Measurements from ENCODE around the gene ARV1. TPM values are rescaled to one million over a fixed set of nuclear protein-coding genes. Genes with fewer than 3 reads are reported as not detected.
A peak's percentile ranks its signal among the peaks of the same experiment; 100 is the strongest.

The ARV1 gene
- total RNA-seq, result 10.2 to 11.0 TPM (median 10.6 TPM) in 3 replicates

- DNase-seq (ENCODE audit: low spot score in 2 of 2, unreplicated experiment in 2 of 2), result peak; percentile 93 to 95
- Mint-ChIP-seq H3K36me3 (no peaks in the 10 kb centered on the region), H3K27ac (peak within 1 kb of the TSS; percentile 96), H3K9me3 (no peaks in the 10 kb centered on the region), H3K4me1 (peaks cover 28% of the 10 kb centered on the region), H3K4me3 (peak within 1 kb of the TSS; percentile 99), H3K27me3 (ENCODE audit: low read depth) (no peaks in the 10 kb centered on the region)
- no peak for TF ChIP-seq CTCF (IDR thresholded peaks at IDR 0.05; ENCODE audit: unreplicated experiment)
Observed at GRCh38 chr1:230978491-230979388, at the start of gene ARV1, which contains the start of gene TTC13. ARV1 (plus strand) TSS chr1:230979094; CDS start chr1:230979106, 12 bp downstream. TTC13 (minus strand) TSS chr1:230978861; CDS start chr1:230978830, 31 bp downstream.

GRCh38 chr1:230930986-230931385, 47.9 kb upstream of the ARV1 start:
- H3K36me3 Mint-ChIP-seq, result peaks cover 27% of the 10 kb centered on the region
- no peaks in the 10 kb centered on the region for H3K4me1 Mint-ChIP-seq
- no peak overlapping the region for H3K27ac Mint-ChIP-seq
- no peak for DNase-seq (ENCODE audit: low spot score in 2 of 2, unreplicated experiment in 2 of 2)
- peaks cover 18% of the 10 kb centered on the region for H3K9me3 Mint-ChIP-seq
- no peaks in the 10 kb centered on the region for H3K27me3 Mint-ChIP-seq (ENCODE audit: low read depth)
- no peak overlapping the region for H3K4me3 Mint-ChIP-seq
- TF ChIP-seq CTCF (IDR thresholded peaks at IDR 0.05; ENCODE audit: unreplicated experiment), result no peak

GRCh38 chr1:230935852-230936251, 43.0 kb upstream of the ARV1 start:
- Mint-ChIP-seq H3K9me3 (no peaks in the 10 kb centered on the region), H3K4me3 (no peak overlapping the region), H3K27ac (no peak overlapping the region), H3K4me1 (peaks cover 23% of the 10 kb centered on the region), H3K27me3 (ENCODE audit: low read depth) (no peaks in the 10 kb centered on the region), H3K36me3 (peaks cover 5% of the 10 kb centered on the region)
- no peak for DNase-seq (ENCODE audit: low spot score in 2 of 2, unreplicated experiment in 2 of 2)
- no peak for TF ChIP-seq CTCF (IDR thresholded peaks at IDR 0.05; ENCODE audit: unreplicated experiment)

GRCh38 chr1:230936475-230936874, 42.4 kb upstream of the ARV1 start:
- H3K9me3 Mint-ChIP-seq, result no peaks in the 10 kb centered on the region
- H3K4me1 Mint-ChIP-seq, result peaks cover 25% of the 10 kb centered on the region

GRCh38 chr1:230937371-230937770, 41.5 kb upstream of the ARV1 start:
- no peak overlapping the region for H3K4me3 Mint-ChIP-seq
- H3K27ac Mint-ChIP-seq, result peak overlapping the region; percentile 71
- H3K36me3 Mint-ChIP-seq, result peaks cover 1% of the 10 kb centered on the region
- no peak for DNase-seq (ENCODE audit: low spot score in 2 of 2, unreplicated experiment in 2 of 2)
- TF ChIP-seq CTCF (IDR thresholded peaks at IDR 0.05; ENCODE audit: unreplicated experiment), result no peak
- no peaks in the 10 kb centered on the region for H3K9me3 Mint-ChIP-seq
- H3K4me1 Mint-ChIP-seq, result peaks cover 25% of the 10 kb centered on the region
- no peaks in the 10 kb centered on the region for H3K27me3 Mint-ChIP-seq (ENCODE audit: low read depth)

More at GRCh38 chr1:230936475-230936874, 42.4 kb upstream of the ARV1 start:
- Mint-ChIP-seq H3K27ac (no peak overlapping the region), H3K27me3 (ENCODE audit: low read depth) (no peaks in the 10 kb centered on the region), H3K4me3 (no peak overlapping the region), H3K36me3 (peaks cover 1% of the 10 kb centered on the region)
- no peak for DNase-seq (ENCODE audit: low spot score in 2 of 2, unreplicated experiment in 2 of 2)
- TF ChIP-seq CTCF (IDR thresholded peaks at IDR 0.05; ENCODE audit: unreplicated experiment), result no peak
